ENCODE measurements around the gene ALCAM.

The ALCAM gene

DNA sequence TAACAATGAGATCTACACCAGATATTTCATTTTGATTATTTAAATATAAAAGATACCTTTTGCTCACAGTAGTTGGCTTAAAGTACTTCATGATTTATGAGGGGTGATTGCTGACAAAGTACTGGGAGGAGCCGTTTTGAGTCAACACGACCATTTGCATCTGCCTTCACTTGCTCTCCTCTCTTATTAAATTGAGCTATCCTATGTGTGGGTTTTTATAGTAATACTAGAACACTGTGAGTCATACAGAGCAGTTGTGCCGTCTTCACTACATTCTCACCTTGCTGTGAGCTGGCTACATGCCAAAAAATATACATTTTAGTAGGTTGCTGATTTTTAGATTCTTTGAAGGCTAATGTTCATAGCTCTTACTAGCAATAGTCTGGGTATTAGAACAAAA lies 161.2 kb downstream of the ALCAM start:
- no peak for DNase-seq (ENCODE audit: low read depth in 2 of 2)

DNA sequence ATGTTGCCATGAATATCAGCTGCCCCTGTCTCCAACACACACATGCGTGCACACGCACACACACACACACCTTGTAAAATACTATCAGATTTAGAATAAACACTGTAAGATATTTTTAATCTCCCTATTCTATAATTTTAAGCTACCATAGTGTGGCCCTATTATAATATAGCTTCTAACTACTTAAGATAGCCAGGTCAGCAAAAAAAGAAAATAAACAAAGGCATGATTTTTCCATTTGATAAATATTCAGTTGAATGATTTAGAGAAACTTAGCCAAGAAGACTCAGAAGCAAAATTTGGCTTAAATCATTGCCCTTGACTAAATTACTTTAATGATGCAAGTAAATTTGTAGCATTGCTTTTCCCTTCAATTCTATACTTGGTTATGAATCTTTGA lies 162.2 kb downstream of the ALCAM start:
- DNase-seq (ENCODE audit: low read depth in 2 of 2) = no peak

DNA sequence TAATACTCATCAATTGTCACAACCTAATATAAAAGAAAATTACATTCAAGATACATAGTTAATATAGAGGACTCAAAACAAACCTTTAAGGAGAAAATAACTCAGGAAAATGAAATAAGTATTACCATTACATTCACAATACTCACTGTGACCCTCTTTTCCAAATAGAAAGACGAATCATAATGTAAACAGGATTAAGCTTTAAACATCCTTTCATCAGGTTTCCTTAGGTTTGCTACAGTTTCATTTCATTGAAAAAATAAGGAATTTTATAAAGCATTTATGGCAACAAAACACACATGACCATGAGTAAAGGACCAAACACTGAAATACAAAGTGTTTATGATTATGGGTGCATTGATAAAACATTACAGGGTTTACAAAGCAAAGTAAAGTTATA lies 162.7 kb downstream of the ALCAM start:
- no peak for DNase-seq (ENCODE audit: low read depth in 2 of 2)

DNA sequence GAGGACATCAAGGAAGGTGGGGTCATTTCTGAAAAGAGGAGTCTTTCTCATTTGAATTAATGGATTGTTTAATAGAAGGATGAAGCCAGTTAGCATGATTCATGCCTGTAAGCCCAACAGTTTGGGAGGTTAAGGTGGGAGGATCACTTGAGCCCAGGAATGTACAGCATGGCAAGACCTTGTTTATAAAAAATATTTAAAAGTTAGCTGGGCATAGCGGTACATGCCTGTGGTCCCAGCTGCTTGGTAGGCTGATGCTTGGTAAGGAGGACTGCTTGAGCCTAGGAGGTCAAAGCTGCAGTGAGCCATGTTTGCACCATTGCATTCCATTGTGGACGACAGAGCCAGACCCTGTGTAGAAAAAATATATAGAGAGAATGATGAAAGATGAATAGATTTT lies 165.5 kb downstream of the ALCAM start:
- no peak for DNase-seq (ENCODE audit: low read depth in 2 of 2)

DNA sequence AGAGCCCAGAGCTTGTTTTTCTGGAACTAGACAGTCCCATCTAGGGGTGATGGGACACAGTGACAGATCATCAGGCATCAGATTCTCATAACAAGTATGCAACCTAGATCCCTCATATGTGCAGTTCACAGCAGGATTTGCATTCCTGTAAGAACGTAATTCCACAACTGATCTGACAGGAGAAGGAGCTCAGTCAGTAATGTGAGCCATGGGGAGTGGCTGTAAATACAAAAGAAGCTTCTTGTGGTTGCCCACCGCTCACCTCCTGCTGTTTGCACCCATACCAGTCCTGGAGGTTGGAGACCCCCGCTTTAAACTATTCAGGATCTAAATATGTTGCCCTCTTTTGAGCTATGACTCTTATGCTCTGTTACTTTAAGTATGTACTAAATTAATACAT lies 167.3 kb downstream of the ALCAM start:
- DNase-seq (ENCODE audit: low read depth in 2 of 2) = no peak

DNA sequence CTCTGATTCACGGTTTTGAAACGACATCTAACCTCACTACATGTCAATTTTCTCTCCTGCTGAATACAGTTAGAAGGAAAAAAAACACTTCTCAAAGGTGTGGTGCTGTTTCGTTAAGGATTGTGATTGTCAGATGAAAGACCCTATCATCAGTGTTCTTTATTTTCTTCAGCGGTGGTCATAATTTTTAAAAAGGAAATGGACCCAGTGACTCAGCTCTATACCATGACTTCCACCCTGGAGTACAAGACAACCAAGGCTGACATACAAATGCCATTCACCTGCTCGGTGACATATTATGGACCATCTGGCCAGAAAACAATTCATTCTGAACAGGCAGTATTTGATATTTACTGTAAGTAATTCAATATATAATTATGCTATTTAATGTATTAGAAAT lies 167.8 kb downstream of the ALCAM start:
- DNase-seq (ENCODE audit: low read depth in 2 of 2) = no peak

DNA sequence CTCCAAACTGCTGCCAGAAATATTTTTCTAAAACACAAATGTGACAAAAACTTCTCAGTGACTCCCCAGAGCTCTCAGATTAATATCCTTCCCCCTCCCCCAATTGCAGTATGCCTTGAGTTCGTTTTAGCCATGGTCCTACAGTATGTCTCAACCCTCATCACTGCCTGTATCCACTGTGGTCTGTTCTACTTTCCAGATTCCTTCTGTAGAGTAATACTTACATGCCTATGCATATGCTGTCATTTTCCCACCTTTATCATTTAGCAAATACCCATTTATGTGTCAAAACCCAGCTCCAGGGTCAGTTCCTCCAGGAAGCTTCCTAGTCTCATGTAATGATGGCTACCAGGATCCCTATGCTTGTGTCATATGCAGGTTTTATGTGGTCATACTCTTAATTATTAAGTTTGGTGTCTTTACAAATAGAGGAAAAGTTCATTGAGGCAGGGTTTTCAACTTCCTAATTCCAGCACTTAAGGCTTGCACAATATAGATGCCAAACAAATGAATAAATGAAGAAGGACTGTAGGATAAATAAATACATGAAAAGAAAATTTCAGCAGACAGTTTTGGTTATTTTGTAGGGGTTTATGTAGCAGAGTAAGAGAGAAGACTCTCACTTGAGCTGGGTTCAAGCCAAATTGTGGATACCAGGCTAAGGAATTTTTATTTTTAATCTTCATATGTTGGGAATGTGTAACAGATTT lies 170.8 kb downstream of the ALCAM start:
- DNase-seq (ENCODE audit: low read depth in 2 of 2) = no peak

DNA sequence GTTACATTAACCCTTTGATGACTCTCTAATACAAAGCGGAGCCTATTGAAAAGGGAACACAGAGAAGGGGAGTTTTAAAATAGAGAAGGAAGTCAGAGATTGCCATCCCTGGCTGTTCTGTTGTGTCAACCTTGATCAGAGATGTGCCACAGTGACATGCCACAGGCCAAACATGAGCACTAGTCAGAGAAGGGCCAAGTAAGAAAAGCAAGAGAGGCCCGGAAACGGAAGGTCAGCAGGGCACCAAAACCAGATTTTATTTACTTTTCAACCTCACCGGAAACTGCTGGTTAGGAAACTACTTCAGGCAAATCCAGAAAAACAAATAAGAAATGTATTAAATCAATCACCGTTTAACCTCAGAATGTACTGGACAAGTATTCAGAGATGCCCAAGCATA lies 171.8 kb downstream of the ALCAM start:
- DNase-seq (ENCODE audit: low read depth in 2 of 2) = no peak

DNA sequence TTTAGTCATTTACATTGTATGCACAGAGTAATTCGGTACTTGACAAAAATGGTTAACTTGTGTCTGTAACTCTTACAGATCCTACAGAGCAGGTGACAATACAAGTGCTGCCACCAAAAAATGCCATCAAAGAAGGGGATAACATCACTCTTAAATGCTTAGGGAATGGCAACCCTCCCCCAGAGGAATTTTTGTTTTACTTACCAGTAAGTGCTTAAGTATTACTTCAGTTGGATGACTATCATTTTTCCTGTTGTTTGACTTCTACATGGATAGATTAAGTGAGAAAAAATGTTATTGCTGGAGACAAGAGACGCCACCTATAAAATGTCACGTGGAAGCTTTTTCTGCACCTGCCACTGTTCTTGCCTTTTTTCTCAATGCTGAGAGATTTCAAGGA lies 173.2 kb downstream of the ALCAM start:
- no peak for DNase-seq (ENCODE audit: low read depth in 2 of 2)

DNA sequence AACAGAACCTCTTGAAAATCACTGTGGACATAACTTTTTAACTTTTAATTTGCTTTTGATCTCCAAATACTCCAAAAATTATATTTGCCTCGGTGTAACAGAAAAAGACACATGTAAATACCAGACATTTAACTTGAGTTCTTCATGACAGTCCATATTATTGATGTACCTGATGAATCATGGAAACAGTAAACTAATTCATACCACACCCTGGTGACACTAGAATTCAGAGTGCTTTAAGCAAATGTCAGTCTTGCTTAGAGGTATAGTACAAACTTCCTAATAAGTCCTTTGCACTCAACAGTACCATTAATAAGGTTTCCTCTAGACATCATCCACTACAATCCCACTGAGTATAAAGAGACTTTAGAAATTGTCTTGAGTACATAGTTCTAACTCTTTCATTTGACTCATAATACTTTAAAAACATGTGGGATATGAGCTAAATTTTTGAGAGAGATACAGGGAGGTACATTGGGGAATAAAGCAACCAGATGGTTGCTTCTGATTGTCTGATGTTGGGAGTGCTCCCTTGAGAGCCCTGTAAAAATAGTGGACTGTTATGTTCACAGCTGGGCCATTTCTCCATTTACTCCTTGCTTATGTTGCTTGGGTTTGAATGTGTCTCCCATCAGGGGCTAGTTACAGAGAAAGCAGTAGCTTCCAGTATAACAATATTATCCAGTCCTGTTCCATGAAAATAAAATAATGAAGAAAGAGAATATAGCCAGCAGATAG lies 175.7 kb downstream of the ALCAM start:
- DNase-seq (ENCODE audit: low read depth in 2 of 2) = no peak

DNA sequence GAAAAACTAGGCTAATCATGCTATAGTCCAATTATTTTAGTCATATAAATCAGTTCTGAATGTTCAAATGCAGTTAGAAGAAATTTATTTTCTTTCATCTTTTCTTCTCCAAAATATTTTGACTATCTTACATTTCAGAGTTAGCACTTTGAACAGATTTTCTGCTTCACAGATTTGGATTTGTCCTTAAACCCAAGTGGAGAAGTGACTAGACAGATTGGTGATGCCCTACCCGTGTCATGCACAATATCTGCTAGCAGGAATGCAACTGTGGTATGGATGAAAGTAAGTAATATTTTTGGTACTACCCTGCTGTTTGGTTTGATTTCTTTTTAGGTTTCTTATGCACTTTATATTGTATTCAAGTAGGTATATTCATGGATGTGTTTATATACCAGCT lies 178.3 kb downstream of the ALCAM start:
- no peak for DNase-seq (ENCODE audit: low read depth in 2 of 2)

DNA sequence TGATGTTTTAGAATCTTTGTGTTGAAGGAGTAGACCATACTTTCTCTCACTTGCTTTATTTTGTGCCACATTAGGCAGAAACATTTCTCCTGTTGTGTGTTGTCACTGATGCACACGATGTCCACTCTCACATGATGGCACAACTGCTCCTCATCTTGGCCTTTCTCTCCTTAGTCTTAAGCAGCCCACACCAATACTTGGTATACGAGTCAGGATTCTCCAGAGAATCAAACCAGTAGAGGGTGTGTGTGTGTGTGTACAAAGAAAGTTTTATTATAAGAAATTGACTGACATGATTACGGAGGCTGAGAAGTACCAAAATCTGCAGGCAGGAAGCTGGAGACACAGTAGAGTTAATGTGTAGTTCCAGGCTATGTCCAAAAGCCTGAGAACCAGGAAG lies 187.1 kb downstream of the ALCAM start:
- no peak for DNase-seq (ENCODE audit: low read depth in 2 of 2)

DNA sequence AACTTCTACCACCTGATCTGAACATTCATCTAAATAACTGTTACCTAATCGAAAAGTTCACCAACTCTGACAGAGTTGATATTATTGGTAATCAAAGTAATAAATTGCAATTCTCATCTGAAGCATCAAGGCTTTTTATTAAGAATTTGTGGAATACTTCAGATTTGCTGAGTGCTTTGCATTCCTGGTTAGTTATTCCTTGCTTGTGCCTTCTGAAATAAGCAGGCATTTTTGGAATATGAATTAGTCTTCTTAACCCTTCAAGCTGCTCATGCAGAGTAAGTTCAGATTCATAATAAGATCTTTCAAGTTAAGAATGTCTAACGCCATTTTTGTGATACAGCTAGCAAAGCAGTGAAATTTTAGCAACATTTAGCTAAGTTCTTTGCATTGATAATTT lies 188.5 kb downstream of the ALCAM start:
- no peak for DNase-seq (ENCODE audit: low read depth in 2 of 2)

DNA sequence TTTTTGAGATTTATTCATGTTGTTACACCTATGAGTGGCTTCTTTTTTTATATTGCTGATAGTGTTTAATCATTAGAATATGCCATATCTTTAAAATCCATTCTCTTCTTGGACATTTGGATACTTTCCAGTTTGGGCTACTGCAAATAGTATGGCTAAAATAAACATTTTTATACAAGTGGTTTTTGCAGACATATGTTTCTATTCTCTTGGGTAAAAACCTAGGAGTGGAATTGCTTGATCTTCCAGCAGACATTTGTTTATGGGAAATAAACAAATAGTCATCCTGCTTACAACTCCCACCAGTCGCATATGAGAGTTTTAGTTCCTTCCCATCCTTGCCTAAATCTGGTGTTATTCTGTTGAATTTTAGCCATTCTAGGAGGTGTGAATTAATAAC lies 193.1 kb downstream of the ALCAM start:
- DNase-seq (ENCODE audit: low read depth in 2 of 2) = no peak

DNA sequence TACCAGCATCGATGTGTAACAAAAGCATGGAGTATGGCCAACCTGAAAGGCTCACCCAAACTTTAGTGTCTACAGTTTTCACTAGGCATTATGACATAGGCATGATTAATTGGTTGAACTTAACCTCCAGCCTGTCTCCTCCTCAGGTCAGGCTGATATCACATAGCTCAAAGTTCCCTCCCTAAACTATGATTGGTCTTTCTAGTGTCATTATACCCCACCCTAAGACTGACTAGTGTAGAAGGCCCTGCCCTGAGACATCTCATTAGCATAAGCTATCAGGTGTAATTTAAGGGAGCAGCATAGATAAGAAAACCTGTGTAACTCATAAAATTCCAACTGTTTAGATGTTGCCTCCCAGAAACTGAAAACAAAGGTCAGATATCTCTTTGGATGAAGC lies 195.2 kb downstream of the ALCAM start:
- no peak for DNase-seq (ENCODE audit: low read depth in 2 of 2)

DNA sequence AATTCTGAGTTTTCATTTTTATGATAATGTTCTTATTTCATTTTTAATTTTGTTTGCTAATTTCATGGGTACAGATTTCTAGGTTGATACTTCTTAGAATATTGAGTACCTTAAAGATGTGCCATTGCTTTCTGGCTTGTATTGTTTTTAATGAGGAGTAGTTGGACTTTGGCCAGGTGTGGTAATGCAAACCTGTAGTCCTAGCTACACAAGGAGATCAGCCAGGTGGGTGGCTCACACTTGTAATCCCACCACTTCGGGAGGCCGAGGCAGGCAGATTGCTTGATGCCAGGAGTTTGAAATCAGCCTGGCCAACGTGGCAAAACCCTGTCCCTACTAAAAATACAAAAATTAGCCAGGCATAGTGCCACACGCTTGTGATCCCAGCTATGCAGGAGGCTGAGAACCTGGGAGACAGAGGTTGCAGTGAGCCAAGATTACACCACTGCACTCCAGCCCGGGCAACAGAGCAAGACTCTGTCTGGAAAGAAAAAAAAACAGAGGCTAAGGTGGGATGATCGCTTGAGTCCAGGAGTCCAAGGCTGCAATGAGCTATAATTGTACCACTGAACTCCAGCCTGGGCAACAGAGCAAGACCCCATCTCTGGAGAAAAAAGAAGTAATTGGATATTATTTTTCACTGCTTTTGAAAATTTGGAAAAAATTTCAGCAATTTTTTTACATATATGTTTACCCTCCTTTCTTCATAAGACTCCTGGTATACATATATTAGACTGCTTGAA lies 198.0 kb downstream of the ALCAM start:
- DNase-seq (ENCODE audit: low read depth in 2 of 2) = no peak

DNA sequence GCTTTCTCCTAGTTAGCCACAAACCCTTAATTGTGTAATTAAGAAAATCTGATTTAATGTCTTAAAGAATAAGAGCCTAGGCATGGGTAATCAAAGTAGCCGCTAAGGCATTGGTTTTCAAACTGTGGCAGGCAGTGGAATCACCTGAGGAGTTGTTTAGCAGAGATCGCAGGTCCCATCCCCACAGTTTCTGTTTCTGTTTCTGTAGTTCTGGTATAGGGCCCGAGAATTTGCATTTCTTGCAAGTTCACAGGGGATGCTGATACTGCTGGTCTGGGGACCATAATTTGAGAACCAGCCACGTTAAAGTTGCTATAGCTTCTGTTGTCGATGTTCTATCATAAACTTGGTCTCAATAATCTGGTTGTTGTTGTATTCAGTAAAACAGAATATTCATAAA lies 204.3 kb downstream of the ALCAM start:
- no peak for DNase-seq (ENCODE audit: low read depth in 2 of 2)

DNA sequence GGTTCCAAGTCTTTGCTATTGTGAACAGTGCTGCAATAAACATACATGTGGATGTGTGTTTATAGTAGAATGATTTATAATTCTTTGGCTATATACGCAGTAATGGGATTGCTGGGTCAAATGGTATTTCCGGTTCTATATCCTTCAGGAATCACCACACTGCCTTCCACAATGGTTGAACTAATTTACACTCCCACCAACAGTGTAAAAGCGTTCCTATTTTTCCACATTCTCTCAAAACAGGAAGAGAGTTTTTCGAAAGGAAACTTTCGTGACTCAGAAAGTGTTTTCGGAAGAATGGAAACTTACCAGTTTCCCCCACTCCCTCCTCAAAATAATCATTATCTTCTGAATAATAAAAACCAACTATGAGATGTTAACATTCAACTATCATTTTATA lies 205.8 kb downstream of the ALCAM start:
- DNase-seq (ENCODE audit: low read depth in 2 of 2) = no peak

DNA sequence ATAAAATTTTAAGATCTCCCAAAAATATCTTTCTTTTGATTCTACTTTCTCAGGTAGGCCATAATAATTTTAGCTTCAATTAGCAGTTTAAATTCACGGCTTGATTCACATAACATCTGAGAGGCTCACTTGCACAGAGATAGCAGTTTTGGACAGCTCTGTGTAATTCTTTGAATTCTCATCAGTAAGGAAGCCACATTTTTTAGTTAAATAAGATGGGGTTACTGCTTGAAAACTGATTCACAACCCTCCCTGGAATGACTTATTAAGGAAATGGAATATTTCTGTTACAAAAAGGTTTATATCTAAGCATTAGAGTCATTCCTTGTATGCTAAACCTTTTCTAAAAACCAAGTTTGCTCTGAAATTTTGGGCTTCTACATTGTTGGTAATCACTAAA lies 212.7 kb downstream of the ALCAM start:
- no peak for DNase-seq (ENCODE audit: low read depth in 2 of 2)

DNA sequence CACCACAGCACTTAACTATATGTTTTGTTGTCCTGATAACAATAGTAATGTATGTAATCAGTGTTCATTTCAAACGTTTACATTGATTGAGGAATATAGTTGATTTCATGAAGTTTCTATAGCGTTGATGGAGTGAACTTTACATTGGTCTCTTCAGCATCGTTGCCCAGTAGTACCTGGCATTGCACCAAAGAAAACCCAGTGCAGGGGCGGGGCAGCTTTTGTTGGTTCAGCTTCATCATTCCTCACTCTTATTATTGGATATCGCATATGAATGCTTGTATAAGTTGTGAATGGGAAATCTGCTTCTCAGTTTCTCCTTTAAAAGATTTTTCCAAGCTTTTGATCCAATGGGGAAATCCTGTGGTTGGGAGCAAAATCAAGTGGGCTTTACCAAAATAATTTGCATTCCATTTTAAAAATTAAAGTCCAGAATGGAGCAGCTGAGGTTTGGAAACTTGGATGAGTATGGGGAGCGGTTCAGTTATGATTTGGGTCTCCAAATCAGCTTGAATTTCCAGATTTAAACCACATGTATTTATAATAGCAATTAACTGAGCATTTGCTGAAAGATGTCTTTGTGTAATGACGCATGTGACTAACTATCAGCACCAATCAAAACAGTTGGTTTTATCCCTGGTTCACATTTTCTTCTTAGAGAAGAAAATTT lies 213.7 kb downstream of the ALCAM start:
- DNase-seq (ENCODE audit: low read depth in 2 of 2) = no peak

DNA sequence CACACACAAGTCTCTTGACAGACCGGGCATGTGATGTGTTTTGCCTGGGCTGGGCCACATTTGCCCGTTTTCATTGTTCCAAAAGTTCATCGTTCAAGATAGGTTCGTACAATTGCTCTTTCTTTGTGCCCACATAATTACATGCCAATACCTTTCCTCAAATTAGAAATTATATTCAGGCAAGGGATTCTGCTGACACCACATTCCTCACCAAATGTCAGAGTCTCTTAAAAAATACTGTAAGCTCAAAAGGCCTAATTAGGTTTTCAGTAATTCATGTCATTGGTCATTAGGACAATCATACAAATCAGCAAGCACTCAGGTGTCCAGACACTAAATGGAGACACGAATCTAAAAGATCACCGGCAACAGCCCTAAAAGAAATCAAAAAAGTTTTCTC lies 215.3 kb downstream of the ALCAM start:
- DNase-seq (ENCODE audit: low read depth in 2 of 2) = no peak

DNA sequence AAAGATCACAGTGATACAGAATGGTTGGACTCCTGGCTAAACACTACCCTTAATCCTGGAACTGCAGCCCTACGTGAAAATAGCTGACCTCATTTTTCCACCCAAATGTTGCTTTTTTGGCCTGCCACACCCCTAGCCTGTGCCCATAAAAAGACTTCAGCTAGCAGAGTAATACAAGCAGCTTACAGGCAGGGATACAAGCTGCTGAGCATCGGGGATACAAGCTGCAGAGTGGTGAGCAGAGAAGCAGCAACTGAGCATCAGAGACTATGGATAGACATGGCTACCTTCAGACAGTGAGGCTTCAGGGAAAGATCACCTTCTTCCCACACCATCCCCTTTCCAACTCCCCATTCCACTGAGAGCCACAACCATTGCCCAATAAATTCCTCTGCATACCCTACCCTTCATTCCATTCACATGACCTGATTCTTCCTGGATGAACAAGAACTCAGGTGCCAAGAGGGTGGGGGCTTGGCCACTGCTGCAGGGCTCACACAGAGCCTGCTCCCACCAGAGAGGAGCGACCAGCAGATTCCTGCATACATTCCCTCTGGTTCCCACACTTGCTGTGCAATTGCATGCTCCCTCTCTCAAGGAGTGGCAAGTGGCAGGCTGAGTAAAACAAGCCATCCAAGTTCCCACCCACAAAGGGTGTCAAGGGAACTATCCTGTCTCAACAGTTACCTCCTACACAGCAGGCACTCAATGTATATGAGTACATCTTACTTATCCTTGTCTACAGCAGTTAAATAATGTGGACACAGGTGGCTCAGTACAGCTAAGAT lies 217.5 kb downstream of the ALCAM start:
- DNase-seq (ENCODE audit: low read depth in 2 of 2) = no peak
